ENCODE results near the gene BTC. TPM values are rescaled to one million over a fixed set of nuclear protein-coding genes. Genes with fewer than 3 reads are reported as not detected.

The BTC gene
- total and polyA plus RNA-seq, 4 donors = 0.09 to 0.84 (median 0.36) TPM

- H3K9me3 ChIP-seq (ENCODE audit: control insufficient read depth in 4 of 4, low read length in 3 of 4) = no peaks in the 10 kb centered on the region
- no peaks in the 10 kb centered on the region for H3K36me3 ChIP-seq (ENCODE audit: control insufficient read depth in 4 of 4, insufficient read depth in 3 of 4, low read depth in 1 of 4, low read length in 3 of 4)
- H3K27me3 ChIP-seq (ENCODE audit: control insufficient read depth in 4 of 4, insufficient read depth in 4 of 4, low read length in 3 of 4) = no peaks in the 10 kb centered on the region
- H3K9ac ChIP-seq (ENCODE audit: low read depth in 1 of 2, low read length in 2 of 2) = no peak overlapping the region
- no peak overlapping the region for H3K4me3 ChIP-seq (ENCODE audit: low read depth in 1 of 3, low read length in 3 of 3)
- 69% methylated on average over 1 of the region's 1 CpG for WGBS
- DNase-seq (ENCODE audit: low spot score) = no peak
- H3K4me1 ChIP-seq (ENCODE audit: control insufficient read depth in 4 of 4, insufficient read depth in 4 of 4, low read length in 3 of 4) = no peaks in the 10 kb centered on the region
- no peak for TF ChIP-seq RXRA (IDR thresholded peaks at IDR 0.05)
- TF ChIP-seq YY1 (IDR thresholded peaks at IDR 0.05) = no peak
- no peak for TF ChIP-seq CTCF (IDR thresholded peaks at IDR 0.05; ENCODE audit: low read depth, low read length, missing input control)
- no peak for TF ChIP-seq MAX (IDR thresholded peaks at IDR 0.05)
- H3K27ac ChIP-seq (ENCODE audit: low read depth in 1 of 2, low read length in 2 of 2) = no peak overlapping the region
These were observed 60.6 kb downstream of the BTC start for GRCh38 chr4:74733756-74734155.

- TF ChIP-seq REST (IDR thresholded peaks at IDR 0.05) (no peak), RXRA (IDR thresholded peaks at IDR 0.05) (no peak), MAX (IDR thresholded peaks at IDR 0.05) (no peak), JUND (IDR thresholded peaks at IDR 0.05) (no peak), HNF4A (conservative IDR thresholded peaks at IDR 0.05) (no peak), SP1 (IDR thresholded peaks at IDR 0.05) (no peak), FOXA2 (IDR thresholded peaks at IDR 0.05) (no peak), TAF1 (conservative IDR thresholded peaks at IDR 0.05) (no peak), RAD21 (IDR thresholded peaks at IDR 0.05) (no peak), NR2F2 (IDR thresholded peaks at IDR 0.05) (no peak), YY1 (IDR thresholded peaks at IDR 0.05) (no peak), GABPA (IDR thresholded peaks at IDR 0.05 in 1 of 2, conservative IDR thresholded peaks at IDR 0.05 in 1 of 2) (no peak), FOXA1 (IDR thresholded peaks at IDR 0.05) (no peak)
- TF ChIP-seq, protein P1, sequence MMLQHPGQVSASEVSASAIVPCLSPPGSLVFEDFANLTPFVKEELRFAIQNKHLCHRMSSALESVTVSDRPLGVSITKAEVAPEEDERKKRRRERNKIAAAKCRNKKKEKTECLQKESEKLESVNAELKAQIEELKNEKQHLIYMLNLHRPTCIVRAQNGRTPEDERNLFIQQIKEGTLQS (IDR thresholded peaks at IDR 0.05) = no peak
- WGBS = 77% methylated on average over 3 of the region's 3 CpGs
- DNase-seq (ENCODE audit: low spot score) = no peak
These were observed 69.3 kb downstream of the BTC start for GRCh38 chr4:74724979-74725378.

More at GRCh38 chr4:74724979-74725378, 69.3 kb downstream of the BTC start:
- no peaks in the 10 kb centered on the region for H3K4me1 ChIP-seq (ENCODE audit: control insufficient read depth in 4 of 4, insufficient read depth in 4 of 4, low read length in 3 of 4)
- no peak overlapping the region for H3K4me3 ChIP-seq (ENCODE audit: low read depth in 1 of 3, low read length in 3 of 3)
- H3K27me3 ChIP-seq (ENCODE audit: control insufficient read depth in 4 of 4, insufficient read depth in 4 of 4, low read length in 3 of 4) = no peaks in the 10 kb centered on the region
- H3K9me3 ChIP-seq (ENCODE audit: control insufficient read depth in 4 of 4, low read length in 3 of 4) = no peaks in the 10 kb centered on the region
- H3K36me3 ChIP-seq (ENCODE audit: control insufficient read depth in 4 of 4, insufficient read depth in 3 of 4, low read depth in 1 of 4, low read length in 3 of 4) = no peaks in the 10 kb centered on the region
- no peak overlapping the region for H3K9ac ChIP-seq (ENCODE audit: low read depth in 1 of 2, low read length in 2 of 2)
- H3K27ac ChIP-seq (ENCODE audit: low read depth in 1 of 2, low read length in 2 of 2) = no peak overlapping the region
